ENCODE results near the gene FGFBP2.

- TF ChIP-seq EZH2 (IDR thresholded peaks at IDR 0.05; ENCODE audit: borderline replicate concordance), result no peak
- TF ChIP-seq EZH2phosphoT487 (IDR thresholded peaks at IDR 0.05; ENCODE audit: low read depth, severe bottlenecking, unreplicated experiment), result no peak
- TF ChIP-seq CTCF (IDR thresholded peaks at IDR 0.05; ENCODE audit: poor library complexity), result no peak
Observed at GRCh38 chr4:15921592-15921932, 41.4 kb downstream of the FGFBP2 start.

Measured in hepatocyte (in vitro differentiated cells).